HEK293 (cell line): ENCODE results near the gene MCEE.

Experiments used
- GLI4 ChIP-seq: fragments of 450-650 bp; formaldehyde crosslinking; IDR thresholded peaks from 2 replicates; pipeline ENCODE4 v1.5.1; 2016; ENCODE audit warnings: missing biosample characterization, missing genetic modification characterization
- KLF7 ChIP-seq: fragments of 450-650 bp; formaldehyde crosslinking; IDR thresholded peaks from 2 replicates; pipeline ENCODE4 v1.5.1; 2016; ENCODE audit warnings: missing biosample characterization, missing genetic modification characterization, borderline replicate concordance
- OSR2 ChIP-seq: fragments of 450-650 bp; formaldehyde crosslinking; IDR thresholded peaks from 2 replicates; pipeline ENCODE4 v1.5.1; 2016; ENCODE audit warnings: missing biosample characterization, missing genetic modification characterization
- SP7 ChIP-seq: fragments of 450-650 bp; formaldehyde crosslinking; IDR thresholded peaks from 2 replicates; pipeline ENCODE4 v1.5.1; 2016; ENCODE audit warnings: missing biosample characterization, missing genetic modification characterization
- ZBTB17 ChIP-seq: fragments of 450-650 bp; formaldehyde crosslinking; IDR thresholded peaks from 2 replicates; pipeline ENCODE4 v1.5.1; 2016; ENCODE audit warnings: missing biosample characterization, missing genetic modification characterization
- ZFP3 ChIP-seq: fragments of 450-650 bp; formaldehyde crosslinking; IDR thresholded peaks from 2 replicates; pipeline ENCODE4 v1.5.1; 2016; ENCODE audit warnings: low read depth, missing biosample characterization, missing genetic modification characterization
- ZNF121 ChIP-seq: fragments of 450-650 bp; formaldehyde crosslinking; IDR thresholded peaks from 2 replicates; pipeline ENCODE4 v1.5.1; 2016; ENCODE audit warnings: missing biosample characterization, missing genetic modification characterization
- ZNF133 ChIP-seq: fragments of 450-650 bp; formaldehyde crosslinking; IDR thresholded peaks from 2 replicates; pipeline ENCODE4 v1.5.1; 2016; ENCODE audit warnings: missing biosample characterization, missing genetic modification characterization
- ZNF146 ChIP-seq: fragments of 450-650 bp; formaldehyde crosslinking; IDR thresholded peaks from 2 replicates; pipeline ENCODE4 v1.5.1; 2016; ENCODE audit warnings: missing biosample characterization, missing genetic modification characterization
- ZNF157 ChIP-seq: fragments of 450-650 bp; formaldehyde crosslinking; IDR thresholded peaks from 2 replicates; pipeline ENCODE4 v1.5.1; 2016; ENCODE audit warnings: missing biosample characterization, missing genetic modification characterization
- ZNF223 ChIP-seq: fragments of 450-650 bp; formaldehyde crosslinking; IDR thresholded peaks from 2 replicates; pipeline ENCODE4 v1.5.1; 2016; ENCODE audit warnings: missing biosample characterization, missing genetic modification characterization
- ZNF311 ChIP-seq: fragments of 450-650 bp; formaldehyde crosslinking; IDR thresholded peaks from 2 replicates; pipeline ENCODE4 v1.5.1; 2017; ENCODE audit warnings: missing biosample characterization, missing genetic modification characterization, borderline replicate concordance
- ZNF354C ChIP-seq: fragments of 450-650 bp; formaldehyde crosslinking; IDR thresholded peaks from 2 replicates; pipeline ENCODE4 v1.5.1; 2016; ENCODE audit warnings: missing biosample characterization, missing genetic modification characterization, low read depth, borderline replicate concordance
- ZNF37A ChIP-seq: fragments of 450-650 bp; IDR thresholded peaks from 2 replicates; pipeline ENCODE4 v1.5.1; 2018; ENCODE audit warnings: missing biosample characterization, missing genetic modification characterization
- ZNF501 ChIP-seq: fragments of 450-650 bp; formaldehyde crosslinking; IDR thresholded peaks from 2 replicates; pipeline ENCODE4 v1.5.1; 2016; ENCODE audit warnings: missing biosample characterization, missing genetic modification characterization
- ZNF510 ChIP-seq: fragments of 450-650 bp; formaldehyde crosslinking; IDR thresholded peaks from 2 replicates; pipeline ENCODE4 v1.5.1; 2018; ENCODE audit warnings: mild to moderate bottlenecking, missing genetic modification characterization, missing biosample characterization; ENCODE audit not compliant: insufficient replicate concordance
- ZNF529 ChIP-seq: fragments of 450-650 bp; formaldehyde crosslinking; IDR thresholded peaks from 2 replicates; pipeline ENCODE4 v1.5.1; 2017; ENCODE audit warnings: missing genetic modification characterization, missing biosample characterization; ENCODE audit not compliant: insufficient replicate concordance
- ZNF585B ChIP-seq: fragments of 450-650 bp; formaldehyde crosslinking; IDR thresholded peaks from 2 replicates; pipeline ENCODE4 v1.5.1; 2016; ENCODE audit warnings: missing biosample characterization, missing genetic modification characterization
- ZNF610 ChIP-seq: fragments of 450-650 bp; formaldehyde crosslinking; IDR thresholded peaks from 2 replicates; pipeline ENCODE4 v1.5.1; 2016; ENCODE audit warnings: missing biosample characterization, missing genetic modification characterization, borderline replicate concordance
- ZNF626 ChIP-seq: fragments of 450-650 bp; sonication (Bioruptor Pico); formaldehyde crosslinking; IDR thresholded peaks from 2 replicates; pipeline ENCODE4 v1.5.1; 2018; ENCODE audit warnings: missing biosample characterization, missing genetic modification characterization, inconsistent platforms
- ZNF654 ChIP-seq: fragments of 450-650 bp; formaldehyde crosslinking; IDR thresholded peaks from 2 replicates; pipeline ENCODE4 v1.5.1; 2016; ENCODE audit warnings: low read depth, missing biosample characterization, missing genetic modification characterization
- ZNF707 ChIP-seq: fragments of 450-650 bp; formaldehyde crosslinking; IDR thresholded peaks from 2 replicates; pipeline ENCODE4 v1.5.1; 2016; ENCODE audit warnings: missing biosample characterization, missing genetic modification characterization
- TF ChIP-seq, protein P1 (sequence below): fragments of 450-650 bp; formaldehyde crosslinking; conservative IDR thresholded peaks from 2 replicates; pipeline ENCODE4 v1.5.1; 2016; ENCODE audit warnings: low read depth, missing biosample characterization, missing genetic modification characterization
- TF ChIP-seq, protein P2 (sequence below): fragments of 450-650 bp; formaldehyde crosslinking; IDR thresholded peaks from 2 replicates; pipeline ENCODE4 v1.5.1; 2016; ENCODE audit warnings: missing biosample characterization, missing genetic modification characterization
- TF ChIP-seq, protein P3 (sequence below): fragments of 450-650 bp; formaldehyde crosslinking; IDR thresholded peaks from 2 replicates; pipeline ENCODE4 v1.5.1; 2016; ENCODE audit warnings: missing biosample characterization, missing genetic modification characterization
- TF ChIP-seq, protein P4 (sequence below): fragments of 450-650 bp; formaldehyde crosslinking; IDR thresholded peaks from 2 replicates; pipeline ENCODE4 v1.5.1; 2016; ENCODE audit warnings: missing biosample characterization, missing genetic modification characterization
- TF ChIP-seq, protein P5 (sequence below): fragments of 450-650 bp; IDR thresholded peaks from 2 replicates; pipeline ENCODE4 v1.5.1; 2018; ENCODE audit warnings: missing biosample characterization, mild to moderate bottlenecking, missing genetic modification characterization
- TF ChIP-seq, protein P6 (sequence below): fragments of 450-650 bp; formaldehyde crosslinking; IDR thresholded peaks from 2 replicates; pipeline ENCODE4 v1.5.1; 2017; ENCODE audit warnings: missing biosample characterization, missing genetic modification characterization

The MCEE gene

DNA sequence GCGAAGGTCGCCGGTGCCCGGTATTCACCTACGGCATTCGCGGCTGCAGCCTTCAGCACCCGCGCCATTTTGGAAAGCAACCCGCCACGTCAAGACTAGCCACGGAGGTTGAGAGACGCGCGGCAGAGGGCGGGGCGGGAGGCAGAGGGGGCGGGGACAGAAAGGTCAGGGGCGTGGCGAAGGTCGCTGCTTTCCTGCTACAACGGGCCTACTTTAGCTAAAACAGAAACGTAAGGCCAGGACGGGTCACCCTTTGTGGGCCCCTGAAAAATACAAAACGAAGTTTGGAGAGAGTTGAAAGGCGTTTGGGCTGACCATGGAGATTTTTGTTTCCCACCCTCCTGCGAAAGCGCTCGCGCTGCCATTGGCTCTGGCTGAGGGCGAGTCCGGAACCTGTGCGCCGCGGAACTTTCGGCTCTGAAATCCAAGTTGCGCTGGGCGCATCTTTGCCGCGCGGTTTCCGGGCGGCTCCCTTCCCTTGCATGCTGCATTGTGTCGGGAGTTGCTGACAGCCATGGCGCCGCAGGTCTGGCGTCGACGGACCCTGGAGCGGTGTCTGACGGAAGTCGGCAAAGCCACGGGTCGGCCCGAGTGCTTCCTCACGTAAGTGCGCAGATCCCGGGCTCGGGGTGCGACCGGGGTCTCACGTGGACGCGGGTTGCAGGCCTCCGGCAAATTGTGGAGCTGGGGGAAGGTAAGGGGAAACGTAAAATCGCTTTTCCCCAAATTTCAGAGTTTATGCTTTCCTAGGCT is at the start of gene MCEE, which contains the start of gene MPHOSPH10 (continued):
- TF ChIP-seq, protein P1, sequence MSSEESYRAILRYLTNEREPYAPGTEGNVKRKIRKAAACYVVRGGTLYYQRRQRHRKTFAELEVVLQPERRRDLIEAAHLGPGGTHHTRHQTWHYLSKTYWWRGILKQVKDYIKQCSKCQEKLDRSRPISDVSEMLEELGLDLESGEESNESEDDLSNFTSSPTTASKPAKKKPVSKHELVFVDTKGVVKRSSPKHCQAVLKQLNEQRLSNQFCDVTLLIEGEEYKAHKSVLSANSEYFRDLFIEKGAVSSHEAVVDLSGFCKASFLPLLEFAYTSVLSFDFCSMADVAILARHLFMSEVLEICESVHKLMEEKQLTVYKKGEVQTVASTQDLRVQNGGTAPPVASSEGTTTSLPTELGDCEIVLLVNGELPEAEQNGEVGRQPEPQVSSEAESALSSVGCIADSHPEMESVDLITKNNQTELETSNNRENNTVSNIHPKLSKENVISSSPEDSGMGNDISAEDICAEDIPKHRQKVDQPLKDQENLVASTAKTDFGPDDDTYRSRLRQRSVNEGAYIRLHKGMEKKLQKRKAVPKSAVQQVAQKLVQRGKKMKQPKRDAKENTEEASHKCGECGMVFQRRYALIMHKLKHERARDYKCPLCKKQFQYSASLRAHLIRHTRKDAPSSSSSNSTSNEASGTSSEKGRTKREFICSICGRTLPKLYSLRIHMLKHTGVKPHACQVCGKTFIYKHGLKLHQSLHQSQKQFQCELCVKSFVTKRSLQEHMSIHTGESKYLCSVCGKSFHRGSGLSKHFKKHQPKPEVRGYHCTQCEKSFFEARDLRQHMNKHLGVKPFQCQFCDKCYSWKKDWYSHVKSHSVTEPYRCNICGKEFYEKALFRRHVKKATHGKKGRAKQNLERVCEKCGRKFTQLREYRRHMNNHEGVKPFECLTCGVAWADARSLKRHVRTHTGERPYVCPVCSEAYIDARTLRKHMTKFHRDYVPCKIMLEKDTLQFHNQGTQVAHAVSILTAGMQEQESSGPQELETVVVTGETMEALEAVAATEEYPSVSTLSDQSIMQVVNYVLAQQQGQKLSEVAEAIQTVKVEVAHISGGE (tag by site-specific recombination), result peak; percentile 99
- TF ChIP-seq, protein P2, sequence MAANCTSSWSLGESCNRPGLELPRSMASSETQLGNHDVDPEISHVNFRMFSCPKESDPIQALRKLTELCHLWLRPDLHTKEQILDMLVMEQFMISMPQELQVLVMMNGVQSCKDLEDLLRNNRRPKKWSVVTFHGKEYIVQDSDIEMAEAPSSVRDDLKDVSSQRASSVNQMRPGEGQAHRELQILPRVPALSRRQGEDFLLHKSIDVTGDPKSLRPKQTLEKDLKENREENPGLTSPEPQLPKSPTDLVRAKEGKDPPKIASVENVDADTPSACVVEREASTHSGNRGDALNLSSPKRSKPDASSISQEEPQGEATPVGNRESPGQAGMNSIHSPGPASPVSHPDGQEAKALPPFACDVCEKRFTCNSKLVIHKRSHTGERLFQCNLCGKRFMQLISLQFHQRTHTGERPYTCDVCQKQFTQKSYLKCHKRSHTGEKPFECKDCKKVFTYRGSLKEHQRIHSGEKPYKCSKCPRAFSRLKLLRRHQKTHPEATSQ (tag by site-specific recombination), result peak; percentile 58; the same call in 1 of the 2 replicates
- TF ChIP-seq GLI4 (no peak), ZNF510 (no peak), ZNF501 (tag by site-specific recombination) (0 out of 2 replicates have a peak, but pooled peaks have one; percentile 80), ZNF610 (tag by site-specific recombination) (no peak), ZNF223 (tag by site-specific recombination) (no peak), ZBTB17 (tag by site-specific recombination) (peak; percentile 79), ZNF121 (tag by site-specific recombination) (no peak; the same call in 1 of the 2 replicates), ZNF354C (tag by site-specific recombination) (no peak), ZNF37A (tag by site-specific recombination) (no peak), ZNF311 (no peak), OSR2 (tag by site-specific recombination) (no peak), ZNF146 (tag by site-specific recombination) (peak; percentile 59), SP7 (peak; percentile 85), KLF7 (peak; percentile 89), ZNF133 (no peak), ZNF707 (tag by site-specific recombination) (no peak), ZNF157 (no peak), ZNF654 (tag by site-specific recombination) (no peak), ZNF626 (tag by site-specific recombination) (no peak), ZFP3 (tag by site-specific recombination) (no peak), ZNF585B (tag by site-specific recombination) (peak; percentile 21; the same call in 1 of the 2 replicates), ZNF529 (tag by site-specific recombination) (no peak)
- TF ChIP-seq, protein P3, sequence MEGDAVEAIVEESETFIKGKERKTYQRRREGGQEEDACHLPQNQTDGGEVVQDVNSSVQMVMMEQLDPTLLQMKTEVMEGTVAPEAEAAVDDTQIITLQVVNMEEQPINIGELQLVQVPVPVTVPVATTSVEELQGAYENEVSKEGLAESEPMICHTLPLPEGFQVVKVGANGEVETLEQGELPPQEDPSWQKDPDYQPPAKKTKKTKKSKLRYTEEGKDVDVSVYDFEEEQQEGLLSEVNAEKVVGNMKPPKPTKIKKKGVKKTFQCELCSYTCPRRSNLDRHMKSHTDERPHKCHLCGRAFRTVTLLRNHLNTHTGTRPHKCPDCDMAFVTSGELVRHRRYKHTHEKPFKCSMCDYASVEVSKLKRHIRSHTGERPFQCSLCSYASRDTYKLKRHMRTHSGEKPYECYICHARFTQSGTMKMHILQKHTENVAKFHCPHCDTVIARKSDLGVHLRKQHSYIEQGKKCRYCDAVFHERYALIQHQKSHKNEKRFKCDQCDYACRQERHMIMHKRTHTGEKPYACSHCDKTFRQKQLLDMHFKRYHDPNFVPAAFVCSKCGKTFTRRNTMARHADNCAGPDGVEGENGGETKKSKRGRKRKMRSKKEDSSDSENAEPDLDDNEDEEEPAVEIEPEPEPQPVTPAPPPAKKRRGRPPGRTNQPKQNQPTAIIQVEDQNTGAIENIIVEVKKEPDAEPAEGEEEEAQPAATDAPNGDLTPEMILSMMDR, result no peak
- TF ChIP-seq, protein P4, sequence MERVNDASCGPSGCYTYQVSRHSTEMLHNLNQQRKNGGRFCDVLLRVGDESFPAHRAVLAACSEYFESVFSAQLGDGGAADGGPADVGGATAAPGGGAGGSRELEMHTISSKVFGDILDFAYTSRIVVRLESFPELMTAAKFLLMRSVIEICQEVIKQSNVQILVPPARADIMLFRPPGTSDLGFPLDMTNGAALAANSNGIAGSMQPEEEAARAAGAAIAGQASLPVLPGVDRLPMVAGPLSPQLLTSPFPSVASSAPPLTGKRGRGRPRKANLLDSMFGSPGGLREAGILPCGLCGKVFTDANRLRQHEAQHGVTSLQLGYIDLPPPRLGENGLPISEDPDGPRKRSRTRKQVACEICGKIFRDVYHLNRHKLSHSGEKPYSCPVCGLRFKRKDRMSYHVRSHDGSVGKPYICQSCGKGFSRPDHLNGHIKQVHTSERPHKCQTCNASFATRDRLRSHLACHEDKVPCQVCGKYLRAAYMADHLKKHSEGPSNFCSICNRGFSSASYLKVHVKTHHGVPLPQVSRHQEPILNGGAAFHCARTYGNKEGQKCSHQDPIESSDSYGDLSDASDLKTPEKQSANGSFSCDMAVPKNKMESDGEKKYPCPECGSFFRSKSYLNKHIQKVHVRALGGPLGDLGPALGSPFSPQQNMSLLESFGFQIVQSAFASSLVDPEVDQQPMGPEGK (tag by site-specific recombination), result 0 out of 2 replicates have a peak, but pooled peaks have one; percentile 36
- TF ChIP-seq, protein P5, sequence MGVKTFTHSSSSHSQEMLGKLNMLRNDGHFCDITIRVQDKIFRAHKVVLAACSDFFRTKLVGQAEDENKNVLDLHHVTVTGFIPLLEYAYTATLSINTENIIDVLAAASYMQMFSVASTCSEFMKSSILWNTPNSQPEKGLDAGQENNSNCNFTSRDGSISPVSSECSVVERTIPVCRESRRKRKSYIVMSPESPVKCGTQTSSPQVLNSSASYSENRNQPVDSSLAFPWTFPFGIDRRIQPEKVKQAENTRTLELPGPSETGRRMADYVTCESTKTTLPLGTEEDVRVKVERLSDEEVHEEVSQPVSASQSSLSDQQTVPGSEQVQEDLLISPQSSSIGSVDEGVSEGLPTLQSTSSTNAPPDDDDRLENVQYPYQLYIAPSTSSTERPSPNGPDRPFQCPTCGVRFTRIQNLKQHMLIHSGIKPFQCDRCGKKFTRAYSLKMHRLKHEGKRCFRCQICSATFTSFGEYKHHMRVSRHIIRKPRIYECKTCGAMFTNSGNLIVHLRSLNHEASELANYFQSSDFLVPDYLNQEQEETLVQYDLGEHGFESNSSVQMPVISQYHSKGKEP (tag by site-specific recombination), result peak; percentile 55; the same call in 1 of the 2 replicates
- TF ChIP-seq, protein P6, sequence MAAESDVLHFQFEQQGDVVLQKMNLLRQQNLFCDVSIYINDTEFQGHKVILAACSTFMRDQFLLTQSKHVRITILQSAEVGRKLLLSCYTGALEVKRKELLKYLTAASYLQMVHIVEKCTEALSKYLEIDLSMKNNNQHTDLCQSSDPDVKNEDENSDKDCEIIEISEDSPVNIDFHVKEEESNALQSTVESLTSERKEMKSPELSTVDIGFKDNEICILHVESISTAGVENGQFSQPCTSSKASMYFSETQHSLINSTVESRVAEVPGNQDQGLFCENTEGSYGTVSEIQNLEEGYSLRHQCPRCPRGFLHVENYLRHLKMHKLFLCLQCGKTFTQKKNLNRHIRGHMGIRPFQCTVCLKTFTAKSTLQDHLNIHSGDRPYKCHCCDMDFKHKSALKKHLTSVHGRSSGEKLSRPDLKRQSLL (tag by site-specific recombination), result peak; percentile 26; the same call in 1 of the 2 replicates
